HG03103 (cell line): ENCODE data around the gene CHEK1.
A peak's percentile ranks its signal among the peaks of the same experiment; 100 is the strongest.

Experiments
- ATAC-seq: cut with Tn5 transposase; IDR thresholded peaks from one replicate; pipeline ENCODE4 v1.9.1; 2021; ENCODE audit warnings: low read depth; ENCODE audit not compliant: unreplicated experiment

Gene CHEK1

GRCh38 chr11:125625630-125626287 is 796 bp downstream of the CHEK1 start:
- peak; percentile 89 for ATAC-seq

- ATAC-seq: peak; percentile 37
Measured at GRCh38 chr11:125626288-125626950, 1.5 kb downstream of the CHEK1 start.

GRCh38 chr11:125627236-125627910 is 2.4 kb downstream of the CHEK1 start:
- no peak for ATAC-seq

- no peak for ATAC-seq
Measured at GRCh38 chr11:125637840-125638239, 12.9 kb downstream of the CHEK1 start.

- ATAC-seq: no peak
Measured at GRCh38 chr11:125638315-125638714, 13.4 kb downstream of the CHEK1 start.

GRCh38 chr11:125645871-125646270 is 20.9 kb downstream of the CHEK1 start:
- ATAC-seq: no peak

- ATAC-seq: no peak
Measured at GRCh38 chr11:125649465-125650166, 24.7 kb downstream of the CHEK1 start.

GRCh38 chr11:125662689-125663088 is 37.7 kb downstream of the CHEK1 start:
- ATAC-seq: no peak

GRCh38 chr11:125663910-125664309 is 38.9 kb downstream of the CHEK1 start:
- ATAC-seq: no peak

- ATAC-seq: no peak
Measured at GRCh38 chr11:125667151-125667550, 42.2 kb downstream of the CHEK1 start.

GRCh38 chr11:125670172-125670571 is 45.2 kb downstream of the CHEK1 start:
- ATAC-seq: no peak

- ATAC-seq: no peak
Measured at GRCh38 chr11:125671561-125671960, 46.6 kb downstream of the CHEK1 start.

- ATAC-seq: no peak
Measured at GRCh38 chr11:125674210-125674609, 49.2 kb downstream of the CHEK1 start.

GRCh38 chr11:125675196-125675595 is 50.2 kb downstream of the CHEK1 start:
- no peak for ATAC-seq

- no peak for ATAC-seq
Measured at GRCh38 chr11:125679397-125679796, 54.4 kb downstream of the CHEK1 start.

GRCh38 chr11:125679837-125680236 is 54.9 kb downstream of the CHEK1 start:
- ATAC-seq: no peak

- no peak for ATAC-seq
Measured at GRCh38 chr11:125680747-125681146, 55.8 kb downstream of the CHEK1 start, which contains the start of gene ACRV1. ACRV1 (minus strand) TSS chr11:125680847; CDS start chr11:125680780, 67 bp downstream.

- no peak for ATAC-seq
Measured at GRCh38 chr11:125685228-125685627, 60.3 kb downstream of the CHEK1 start.

GRCh38 chr11:125688066-125688465 is 63.1 kb downstream of the CHEK1 start:
- ATAC-seq: no peak

GRCh38 chr11:125688632-125689031 is 63.7 kb downstream of the CHEK1 start:
- no peak for ATAC-seq

- ATAC-seq: no peak
Measured at GRCh38 chr11:125689274-125689859, 64.4 kb downstream of the CHEK1 start.
